RPMI8226 (cell line): ENCODE data around the gene GYPB.
"Not testable (repeated sequence)": the region's sequence is repeated elsewhere in the genome, so short reads cannot be mapped to it uniquely, and the experiment has no call there.

Experiments
- DNase-seq: peaks from one replicate; pipeline ENCODE4 v3.0.0-alpha.2; 2015

The GYPB gene

DNA sequence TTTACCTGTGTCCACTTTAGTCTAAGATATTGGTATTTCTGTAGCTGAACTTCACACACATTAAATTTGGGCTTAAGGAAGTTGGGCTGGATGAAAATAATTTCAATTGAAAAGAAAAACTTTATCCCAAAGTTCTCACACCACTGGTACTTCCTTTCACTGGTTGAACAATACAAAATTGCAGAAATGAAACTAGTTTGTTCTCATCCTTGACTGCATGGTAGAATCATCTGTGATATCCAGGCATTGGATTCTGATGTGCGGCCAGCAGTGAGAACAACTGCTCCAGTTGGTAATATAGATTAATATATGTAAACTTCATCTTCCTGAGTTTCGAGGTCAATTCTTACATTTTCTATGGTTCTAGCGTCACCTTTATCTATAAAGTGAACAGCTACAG, 10.6 kb downstream of the GYPB start:
- DNase-seq, result not testable (repeated sequence)

- not testable (repeated sequence) for DNase-seq
Measured at GRCh38 chr4:144007960-144008359, 11.2 kb downstream of the GYPB start.

DNA sequence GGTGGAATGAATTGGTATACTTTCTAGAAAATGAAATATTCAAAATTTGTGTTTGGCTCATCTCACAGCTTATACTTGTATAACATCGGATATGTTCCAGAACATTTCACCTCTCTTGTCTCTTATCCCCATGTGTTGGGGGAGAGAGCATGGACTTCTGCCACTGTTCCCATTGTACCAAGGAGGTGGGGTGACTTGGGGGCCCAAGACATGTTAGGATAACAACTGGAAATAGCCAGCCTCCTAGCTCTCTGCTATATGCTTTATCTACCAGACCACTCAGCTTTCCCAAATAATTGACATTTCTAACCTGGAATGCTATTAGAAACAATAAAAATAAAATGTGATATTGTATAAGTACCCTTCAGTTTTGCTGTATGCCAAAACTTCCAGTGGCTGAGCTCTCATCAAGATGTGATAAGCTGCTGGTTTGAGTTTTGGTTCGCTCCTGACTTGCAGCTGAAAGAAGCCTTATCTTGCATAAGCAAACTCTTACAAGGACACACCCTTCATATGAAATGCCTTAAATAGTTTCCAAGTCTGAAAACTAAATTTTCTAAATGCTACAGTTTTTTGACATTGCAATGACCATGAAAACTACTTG, 12.9 kb downstream of the GYPB start:
- DNase-seq, result not testable (repeated sequence)

DNA sequence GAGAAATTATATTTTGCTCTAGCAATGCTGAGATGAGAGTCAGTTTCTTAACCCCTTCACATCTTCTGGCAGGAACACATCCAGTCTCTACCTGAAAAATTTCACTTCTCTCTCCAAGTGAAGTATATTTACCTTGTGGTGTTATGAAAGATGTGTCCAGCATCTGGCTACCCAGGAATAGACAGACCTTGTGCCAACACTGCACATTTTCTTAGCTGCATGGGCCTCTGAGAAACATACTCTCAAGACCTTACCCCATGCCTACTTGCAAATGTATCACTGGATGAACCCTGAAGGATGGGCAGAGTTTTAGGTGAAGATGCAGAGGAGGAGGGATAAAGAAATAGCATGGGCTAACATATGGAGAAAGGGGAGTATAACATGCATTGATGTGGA, 13.6 kb downstream of the GYPB start:
- not testable (repeated sequence) for DNase-seq

DNA sequence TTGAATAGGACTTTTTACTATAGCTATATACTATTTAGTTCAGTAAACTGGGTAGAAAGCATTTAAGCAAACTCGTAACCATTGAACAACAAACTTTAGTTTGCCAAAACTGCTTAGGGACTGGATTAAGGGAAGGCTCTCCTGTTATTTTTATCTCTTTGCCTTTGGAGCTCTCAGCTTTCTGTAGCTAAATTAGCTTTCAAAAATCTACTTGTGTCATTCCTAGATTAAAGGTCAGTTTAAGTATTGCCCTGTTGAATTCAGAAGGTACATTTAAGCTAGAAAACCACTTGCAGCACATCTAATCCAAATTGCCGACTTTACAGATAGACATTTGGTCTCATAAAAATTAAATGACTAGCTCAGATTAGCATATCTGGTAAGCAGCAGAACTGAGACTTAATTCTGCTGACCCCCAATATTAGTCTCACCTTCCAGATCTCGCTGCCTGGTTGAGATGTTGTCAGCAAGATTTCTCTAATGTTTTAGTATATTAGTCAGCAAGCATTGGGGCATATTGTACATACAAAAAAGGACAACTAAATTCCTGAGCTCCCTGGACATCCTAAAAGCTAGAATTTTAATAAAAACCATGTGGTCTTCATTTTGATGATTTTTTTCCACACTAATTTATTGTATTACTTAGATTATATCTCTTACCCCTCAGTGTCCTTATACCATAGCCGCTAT, 14.2 kb downstream of the GYPB start:
- not testable (repeated sequence) for DNase-seq

GRCh38 chr4:144003890-144004265, 15.3 kb downstream of the GYPB start:
- not testable (repeated sequence) for DNase-seq

DNA sequence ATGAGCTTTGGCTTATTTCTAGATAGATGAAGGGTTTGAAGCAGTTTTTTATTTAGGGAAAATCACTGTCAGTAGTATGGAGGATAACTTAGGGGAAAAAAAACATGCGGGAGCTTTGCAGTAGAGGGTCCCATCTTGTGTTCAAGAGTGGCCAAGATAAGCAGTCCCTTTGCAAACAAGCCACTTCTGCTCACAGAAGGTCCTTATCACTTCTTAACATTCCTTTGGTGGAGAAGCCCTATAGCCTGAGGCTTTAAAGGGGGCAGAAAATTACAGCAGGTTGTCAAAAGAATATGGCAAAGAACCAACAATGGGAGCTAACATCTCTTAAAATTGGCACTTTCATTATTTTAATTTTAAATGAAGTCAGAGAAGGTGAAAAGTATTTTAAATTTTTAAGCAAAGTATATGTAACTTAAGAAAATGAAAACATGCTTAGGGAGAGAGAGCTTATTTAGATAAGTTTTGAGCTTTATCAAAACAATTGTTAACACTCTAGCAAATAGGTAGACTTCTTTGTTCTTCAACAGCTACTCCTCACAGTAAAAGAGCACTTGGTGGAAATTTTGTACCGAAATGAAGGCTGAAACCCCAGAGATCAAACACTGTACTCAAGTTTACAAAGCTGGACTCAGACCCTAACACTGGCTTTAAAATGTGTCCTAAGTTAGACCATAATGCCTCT, 15.8 kb downstream of the GYPB start:
- not testable (repeated sequence) for DNase-seq

- DNase-seq, result not testable (repeated sequence)
Measured at GRCh38 chr4:144000331-144000995, 18.7 kb downstream of the GYPB start.

DNA sequence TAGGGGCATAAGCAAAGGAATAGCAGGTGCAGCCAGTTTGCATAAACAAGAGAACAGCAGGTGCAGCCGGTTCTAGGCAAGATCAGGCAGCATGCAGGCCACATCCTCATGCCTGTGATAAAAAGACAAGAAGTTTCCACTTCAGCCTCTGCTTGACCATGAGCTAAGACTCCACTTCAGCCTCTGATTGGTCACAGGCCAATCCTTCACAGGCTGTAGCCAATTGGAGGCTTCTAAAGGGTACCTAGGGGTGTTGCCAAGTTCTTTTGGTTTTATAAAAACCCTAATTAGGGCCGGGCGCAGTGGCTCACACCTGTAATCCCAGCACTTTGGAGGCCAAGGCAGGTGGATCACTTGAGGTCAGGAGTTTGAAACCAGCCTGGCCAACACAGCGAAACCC, 23.0 kb downstream of the GYPB start:
- DNase-seq, result not testable (repeated sequence)

- DNase-seq, result not testable (repeated sequence)
Measured at GRCh38 chr4:143991761-143992160, 27.4 kb downstream of the GYPB start.

DNA sequence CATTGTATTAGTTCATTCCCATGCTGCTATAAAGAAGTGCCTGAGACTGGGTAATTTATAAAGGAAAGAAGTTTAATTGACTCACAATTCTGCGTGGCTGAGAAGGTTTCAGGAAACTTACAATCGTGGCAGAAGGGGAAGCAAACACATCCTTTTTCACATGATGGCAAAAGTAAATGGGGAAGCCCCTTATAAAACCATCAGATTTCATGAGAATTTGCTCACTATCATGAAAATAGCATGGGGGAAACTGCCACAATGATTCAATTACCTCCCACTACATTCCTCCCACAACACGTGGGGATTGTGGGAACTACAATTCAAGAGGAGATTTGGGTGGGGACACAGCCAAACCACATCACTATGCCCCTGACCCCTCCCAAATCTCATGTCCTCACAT, 28.5 kb downstream of the GYPB start:
- not testable (repeated sequence) for DNase-seq

DNA sequence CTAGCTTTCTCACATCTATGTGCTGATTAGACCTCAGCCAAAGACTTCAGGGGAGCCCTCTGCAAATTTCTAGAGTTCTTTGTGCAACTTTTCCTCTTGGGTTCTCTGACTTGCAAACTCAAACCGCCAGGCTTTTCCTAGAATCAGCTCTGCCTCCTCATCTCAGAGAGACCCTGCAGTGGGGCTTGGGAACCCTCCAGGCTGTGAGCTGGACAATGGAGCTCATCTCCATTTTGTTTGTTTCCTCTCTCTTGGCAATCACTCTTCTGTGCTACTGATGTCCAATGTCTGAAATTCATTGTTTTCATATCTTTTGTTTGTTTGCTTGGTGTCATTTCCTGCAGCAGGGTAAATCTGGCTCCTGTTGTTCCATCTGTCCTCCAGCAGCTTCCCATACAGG, 33.0 kb downstream of the GYPB start:
- DNase-seq, result no peak

DNA sequence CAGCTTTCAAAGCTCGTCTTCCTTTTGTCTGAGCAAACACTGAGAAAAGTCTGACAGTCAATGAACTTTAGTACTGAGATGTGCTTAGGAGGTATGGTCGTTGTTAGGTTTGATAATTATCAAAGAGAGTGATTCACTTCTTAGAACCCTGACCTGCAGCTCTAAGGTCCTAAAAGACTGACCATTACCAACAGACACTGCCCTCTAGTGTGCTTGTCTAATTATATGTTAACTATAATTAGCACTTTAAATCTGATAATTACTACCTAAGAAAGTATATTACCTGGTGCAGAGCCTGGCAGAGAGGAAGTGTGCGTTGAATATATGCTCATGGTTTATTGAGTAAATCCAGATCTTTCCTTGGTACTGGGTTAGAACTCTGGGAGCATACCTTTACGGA, 38.4 kb downstream of the GYPB start:
- DNase-seq, result not testable (repeated sequence)

GRCh38 chr4:143975527-143975926, 43.7 kb downstream of the GYPB start:
- not testable (repeated sequence) for DNase-seq

DNA sequence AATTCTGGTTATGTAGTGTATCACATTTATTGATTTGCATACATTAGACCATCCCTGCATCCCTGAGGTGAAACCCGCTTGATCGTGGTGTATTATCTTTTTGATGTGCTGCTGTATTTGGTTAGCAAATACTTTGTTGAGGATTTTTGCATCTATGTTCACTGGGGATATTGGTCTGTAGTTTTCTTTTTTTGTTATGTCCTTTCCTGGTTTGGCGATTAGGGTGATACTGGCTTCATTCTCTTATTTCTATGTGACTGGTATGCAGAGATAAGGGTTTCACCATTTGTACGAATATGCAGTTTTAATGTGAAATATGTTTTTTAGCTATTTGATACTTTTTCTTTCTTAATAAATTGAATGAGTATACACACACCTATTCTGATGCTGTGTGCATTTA, 45.2 kb downstream of the GYPB start:
- DNase-seq, result not testable (repeated sequence)

DNA sequence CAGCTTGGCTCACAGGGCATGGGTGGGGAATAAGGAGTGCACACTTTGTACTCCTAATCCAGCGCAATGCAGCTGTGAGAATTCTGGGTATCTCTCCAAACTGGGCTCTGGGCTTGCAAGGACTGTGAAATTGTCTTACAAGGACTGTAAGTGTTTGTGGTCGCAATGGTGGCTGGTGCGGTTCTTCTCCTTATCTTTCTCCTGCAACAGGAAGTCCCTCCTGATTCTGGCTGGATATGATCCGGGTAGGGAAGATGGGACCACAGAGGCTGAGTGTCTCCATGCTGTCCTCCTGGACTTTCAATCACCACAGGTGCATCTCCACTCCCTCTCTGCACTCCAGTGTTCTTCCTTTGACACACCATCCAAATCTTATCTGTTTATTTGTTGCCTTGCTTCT, 58.1 kb downstream of the GYPB start:
- DNase-seq, result no peak

- not testable (repeated sequence) for DNase-seq
Measured at GRCh38 chr4:143955306-143955705, 63.9 kb downstream of the GYPB start.

DNA sequence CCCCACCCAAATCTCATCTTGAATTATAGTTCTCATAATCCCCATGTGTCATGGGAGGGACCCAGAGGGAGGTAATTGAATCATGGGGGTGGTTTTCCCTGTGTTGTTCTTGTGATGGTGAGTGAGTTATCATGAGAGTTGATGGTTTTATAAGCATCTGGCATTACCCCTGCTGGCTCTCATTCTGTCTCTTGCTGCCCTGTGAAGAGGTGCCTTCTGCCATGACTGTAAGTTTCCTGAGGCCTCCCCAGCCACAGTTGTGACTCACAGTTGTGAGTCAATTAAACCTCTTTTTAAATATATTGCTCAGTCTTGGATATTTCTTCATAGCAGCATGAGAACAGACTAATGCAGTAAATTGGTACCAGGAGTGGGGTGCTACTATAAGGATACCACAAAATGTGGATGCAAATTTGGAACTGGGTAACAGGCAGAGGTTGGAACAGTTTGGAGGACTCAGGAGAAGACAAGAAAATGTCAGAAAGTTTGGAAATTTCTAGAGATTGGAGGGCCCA, 67.7 kb downstream of the GYPB start:
- not testable (repeated sequence) for DNase-seq

DNA sequence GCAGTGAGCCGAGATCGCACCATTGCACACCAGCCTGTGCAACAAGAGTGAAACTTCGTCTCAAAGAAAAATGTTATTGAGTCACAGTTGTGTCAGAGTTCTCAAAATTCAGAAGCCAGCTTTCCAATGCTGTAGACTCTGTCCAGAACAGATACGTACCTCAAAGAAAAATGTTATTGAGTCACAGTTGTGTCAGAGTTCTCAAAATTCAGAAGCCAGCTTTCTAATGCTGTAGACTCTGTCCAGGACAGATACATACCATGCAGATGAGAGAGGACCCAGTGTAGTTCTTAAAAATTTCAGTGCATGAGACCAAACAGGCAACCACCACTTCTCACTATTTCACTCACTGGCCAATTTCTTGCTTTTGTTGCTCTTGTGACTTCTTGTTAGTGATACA, 68.2 kb downstream of the GYPB start:
- not testable (repeated sequence) for DNase-seq

GRCh38 chr4:143950185-143950584, 69.0 kb downstream of the GYPB start:
- DNase-seq, result not testable (repeated sequence)

GRCh38 chr4:143947493-143947892, 71.7 kb downstream of the GYPB start:
- DNase-seq, result not testable (repeated sequence)
